ENCODE results near the gene PIK3C2B. TPM values are rescaled to one million over a fixed set of nuclear protein-coding genes. Genes with fewer than 3 reads are reported as not detected.

PIK3C2B gene
- total RNA-seq, 1 donor from 2014 or later: 151 TPM

- H3K4me1 Mint-ChIP-seq: peaks cover 77% of the 10 kb centered on the region
- H3K36me3 Mint-ChIP-seq (ENCODE audit: low read depth): peaks cover 26% of the 10 kb centered on the region
- H3K27ac Mint-ChIP-seq: no peak overlapping the region
- TF ChIP-seq CTCF (IDR thresholded peaks at IDR 0.05): no peak
- H3K4me3 Mint-ChIP-seq: peak overlapping the region; percentile 24
- no peak for ATAC-seq (ENCODE audit: low read depth)
- no peak for DNase-seq
- no peaks in the 10 kb centered on the region for H3K27me3 Mint-ChIP-seq
- CTCF ChIA-PET: interaction anchor here (0.7 to 1.0 kb wide), 3 partner anchors 11 to 51 kb away, joined by 3 to 5 read pairs (median 5); no protein-coding TSS in a partner anchor
- no peaks in the 10 kb centered on the region for H3K9me3 Mint-ChIP-seq
- POLR2A ChIA-PET: interaction anchor here (0.6 to 6.5 kb wide), 6 partner anchors 8 to 1143 kb away, joined by 3 to 133 read pairs (median 54); partner anchors contain the start of gene PIK3C2B
- intact Hi-C loops (cut with micrococcal nuclease): loop anchor here (5.0 to 10.0 kb wide), 4 partner anchors 650 to 1232 kb away; partner anchors contain the start of genes SNRPE, ZBED6 and ZC3H11A
Measured at GRCh38 chr1:204514828-204515227, 20.2 kb upstream of the PIK3C2B start.

- peaks cover 10% of the 10 kb centered on the region for H3K36me3 Mint-ChIP-seq (ENCODE audit: low read depth)
- ChIA-PET POLR2A (interaction anchor here (0.6 to 6.5 kb wide), 18 partner anchors 10 to 1547 kb away, joined by 3 to 63 read pairs (median 5); partner anchors contain the start of gene PIK3C2B), CTCF (interaction anchor here (1.1 to 1.6 kb wide), 2 partner anchors 10 to 18 kb away, joined by 4 to 5 read pairs; no protein-coding TSS in a partner anchor)
- DNase-seq: peak; percentile 60
- peaks cover 74% of the 10 kb centered on the region for H3K4me1 Mint-ChIP-seq
- intact Hi-C loops (cut with micrococcal nuclease): loop anchor here (5.0 to 10.0 kb wide), 4 partner anchors 648 to 1234 kb away; partner anchors contain the start of genes SNRPE, ZBED6 and ZC3H11A
- peak overlapping the region; percentile 97 for H3K4me3 Mint-ChIP-seq
- no peak overlapping the region for H3K27ac Mint-ChIP-seq
- peak; percentile 45 for ATAC-seq (ENCODE audit: low read depth)
- H3K27me3 Mint-ChIP-seq: no peaks in the 10 kb centered on the region
- H3K9me3 Mint-ChIP-seq: no peaks in the 10 kb centered on the region
- no peak for TF ChIP-seq CTCF (IDR thresholded peaks at IDR 0.05)
Measured at GRCh38 chr1:204513117-204513716, 18.6 kb upstream of the PIK3C2B start.

- Mint-ChIP-seq H3K4me3 (no peak overlapping the region), H3K27ac (peak overlapping the region; percentile 73), H3K27me3 (peaks cover 3% of the 10 kb centered on the region), H3K9me3 (no peaks in the 10 kb centered on the region), H3K36me3 (ENCODE audit: low read depth) (peaks cover 9% of the 10 kb centered on the region), H3K4me1 (peaks cover 83% of the 10 kb centered on the region)
- DNase-seq (no peak), ATAC-seq (ENCODE audit: low read depth) (no peak)
- ChIA-PET POLR2A (interaction anchor here (0.8 kb wide), 1 partner anchor 17 kb away, joined by 3 read pairs; no protein-coding TSS in a partner anchor), CTCF (no interaction called here)
- no peak for TF ChIP-seq CTCF (IDR thresholded peaks at IDR 0.05)
- intact Hi-C loops (cut with micrococcal nuclease): loop anchor here (5.0 to 10.0 kb wide), 4 partner anchors 647 to 1236 kb away; partner anchors contain the start of genes SNRPE, ZBED6 and ZC3H11A
Measured at GRCh38 chr1:204511366-204511765, 16.8 kb upstream of the PIK3C2B start.

GRCh38 chr1:204509186-204509635, 14.6 kb upstream of the PIK3C2B start:
- POLR2A ChIA-PET: interaction anchor here (0.5 to 5.8 kb wide), 6 partner anchors 7 to 43 kb away, joined by 3 to 133 read pairs (median 9); partner anchors contain the start of genes MDM4 and PIK3C2B
- intact Hi-C loops (cut with micrococcal nuclease): loop anchor here (5.0 kb wide), 1 partner anchor 222 kb away; no protein-coding TSS in a partner anchor
- Mint-ChIP-seq H3K4me3 (no peak overlapping the region), H3K4me1 (peaks cover 79% of the 10 kb centered on the region), H3K36me3 (ENCODE audit: low read depth) (peaks cover 12% of the 10 kb centered on the region), H3K9me3 (no peaks in the 10 kb centered on the region), H3K27me3 (peaks cover 5% of the 10 kb centered on the region), H3K27ac (peak overlapping the region; percentile 20)
- no peak for DNase-seq
- no peak for TF ChIP-seq CTCF (IDR thresholded peaks at IDR 0.05)
- ATAC-seq (ENCODE audit: low read depth): no peak
- CTCF ChIA-PET: interaction anchor here (19.8 kb wide), 1 partner anchor 69 kb away, joined by 1006 read pairs; no protein-coding TSS in a partner anchor

Data from activated B cell treated with CpG ODN at 0.5 μM for 24 hours (primary cell).